ENCODE results near the gene NDUFS6. TPM values are rescaled to one million over a fixed set of nuclear protein-coding genes. Genes with fewer than 3 reads are reported as not detected.

The NDUFS6 gene
- total and polyA plus RNA-seq, 2 of the 4 experiments (the other 2 are of a cell fraction) = 10.4 to 69.0 TPM

DNA sequence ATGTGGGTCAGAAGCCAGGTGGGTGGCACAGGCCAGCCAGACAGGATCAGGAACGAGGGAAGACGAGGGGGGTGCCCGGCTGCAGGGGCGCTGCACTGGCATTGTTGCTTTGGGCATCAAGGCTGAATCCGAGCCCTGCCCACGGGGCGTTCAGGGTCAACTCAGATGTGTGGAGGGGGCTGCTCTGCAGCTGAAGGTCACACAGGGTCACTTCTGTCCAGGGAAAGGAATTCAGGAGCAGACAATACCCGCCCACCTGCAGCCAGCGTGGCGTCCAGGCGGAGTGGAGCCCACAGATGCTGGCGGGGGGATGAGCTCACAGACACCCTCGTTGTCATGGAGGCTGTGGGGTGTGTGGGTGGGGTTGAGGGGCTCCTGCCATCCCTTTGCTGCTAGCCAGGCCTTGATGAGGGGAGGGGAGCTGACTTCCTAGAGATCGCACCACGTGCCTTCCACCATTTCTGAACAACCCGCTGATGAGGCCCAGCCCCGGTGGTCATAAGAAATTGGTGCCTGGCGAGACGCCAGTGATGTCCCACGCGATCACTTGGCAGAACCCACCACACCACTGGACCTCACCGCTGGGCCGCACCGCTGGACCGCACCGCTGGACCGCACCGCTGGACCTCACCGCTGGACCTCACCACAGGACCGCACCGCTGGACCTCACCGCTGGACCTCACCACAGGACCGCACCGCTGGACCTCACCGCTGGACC lies 32.8 kb upstream of the NDUFS6 start:
- Histone ChIP-seq H3K27me3 (ENCODE audit: control insufficient read depth, insufficient read depth, low read length) (peaks cover 7% of the 10 kb centered on the region), H3K9me3 (ENCODE audit: control insufficient read depth, insufficient read depth, low read length) (no peaks in the 10 kb centered on the region), H4K91ac (ENCODE audit: insufficient read depth, low read depth, low read length) (no peak overlapping the region), H3K23ac (ENCODE audit: low read depth, low read length) (no peak overlapping the region), H2BK5ac (ENCODE audit: low read depth, low read length, poor library complexity, severe bottlenecking) (no peak overlapping the region), H3K18ac (ENCODE audit: low read depth, low read length) (no peak overlapping the region), H3K4me3 (ENCODE audit: insufficient read depth, low read depth, low read length) (no peak overlapping the region), H2AK5ac (ENCODE audit: low read depth, low read length) (no peak overlapping the region), H2BK20ac (ENCODE audit: low read depth, low read length) (no peak overlapping the region), H4K5ac (ENCODE audit: low read depth, low read length) (no peak overlapping the region), H3K56ac (ENCODE audit: extremely low read depth, insufficient read depth, low read length) (no peak overlapping the region), H3K4me1 (ENCODE audit: control insufficient read depth, insufficient read depth, low read length) (peaks cover 7% of the 10 kb centered on the region; the same call in 1 of the 2 replicates), H3K36me3 (ENCODE audit: control insufficient read depth, insufficient read depth, low read length) (no peaks in the 10 kb centered on the region), H2AFZ (replicated peaks; ENCODE audit: low read length, poor library complexity) (no peak overlapping the region), H3K14ac (replicated peaks; ENCODE audit: low read depth, low read length) (no peak overlapping the region), H4K20me1 (ENCODE audit: insufficient read depth, low read length) (no peaks in the 10 kb centered on the region), H2AK9ac (replicated peaks; ENCODE audit: low read depth, low read length, poor library complexity) (no peak overlapping the region), H2BK120ac (ENCODE audit: low read depth, low read length) (no peak overlapping the region), H3K9ac (ENCODE audit: low read depth, low read length) (no peak overlapping the region), H3K4ac (ENCODE audit: low read depth, low read length) (no peak overlapping the region), H3K79me1 (ENCODE audit: low read depth in 1 of 2, low read length in 2 of 2) (no peaks in the 10 kb centered on the region), H4K8ac (ENCODE audit: low read depth in 2 of 2, low read length in 2 of 2) (no peak overlapping the region), H2BK15ac (ENCODE audit: low read depth, low read length) (no peak overlapping the region), H3K9me1 (ENCODE audit: insufficient read depth, low read length) (no peaks in the 10 kb centered on the region), H3K27ac (ENCODE audit: insufficient read depth, low read length) (no peak overlapping the region), H3K4me2 (ENCODE audit: low read depth, low read length) (no peak overlapping the region)
- CTCF ChIA-PET = no interaction called here
- DNase-seq (no peak), ATAC-seq (ENCODE audit: low read depth) (no peak)
- POLR2A ChIA-PET (ENCODE audit: unreplicated experiment) = no interaction called here
- in situ Hi-C loops (cut with MboI; ENCODE audit: low sequenced_read_pairs) (no loop called here), intact Hi-C loops (cut with micrococcal nuclease) (no loop called here), dilution Hi-C loops (cut with HindIII; ENCODE audit: low sequenced_read_pairs, unreplicated experiment) (no loop called here)
- WGBS, 2 experiments (ENCODE audit: extremely low coverage in 2 of 2, insufficient read length in 1 of 2) = 93% methylated on average over 15 of the region's 35 CpGs; no CpG with 5 or more reads in 1 of the 2 experiments
- TF ChIP-seq, protein P1, sequence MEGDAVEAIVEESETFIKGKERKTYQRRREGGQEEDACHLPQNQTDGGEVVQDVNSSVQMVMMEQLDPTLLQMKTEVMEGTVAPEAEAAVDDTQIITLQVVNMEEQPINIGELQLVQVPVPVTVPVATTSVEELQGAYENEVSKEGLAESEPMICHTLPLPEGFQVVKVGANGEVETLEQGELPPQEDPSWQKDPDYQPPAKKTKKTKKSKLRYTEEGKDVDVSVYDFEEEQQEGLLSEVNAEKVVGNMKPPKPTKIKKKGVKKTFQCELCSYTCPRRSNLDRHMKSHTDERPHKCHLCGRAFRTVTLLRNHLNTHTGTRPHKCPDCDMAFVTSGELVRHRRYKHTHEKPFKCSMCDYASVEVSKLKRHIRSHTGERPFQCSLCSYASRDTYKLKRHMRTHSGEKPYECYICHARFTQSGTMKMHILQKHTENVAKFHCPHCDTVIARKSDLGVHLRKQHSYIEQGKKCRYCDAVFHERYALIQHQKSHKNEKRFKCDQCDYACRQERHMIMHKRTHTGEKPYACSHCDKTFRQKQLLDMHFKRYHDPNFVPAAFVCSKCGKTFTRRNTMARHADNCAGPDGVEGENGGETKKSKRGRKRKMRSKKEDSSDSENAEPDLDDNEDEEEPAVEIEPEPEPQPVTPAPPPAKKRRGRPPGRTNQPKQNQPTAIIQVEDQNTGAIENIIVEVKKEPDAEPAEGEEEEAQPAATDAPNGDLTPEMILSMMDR (conservative IDR thresholded peaks at IDR 0.05; ENCODE audit: low read depth, low read length) = no peak
- TF ChIP-seq MAZ (IDR thresholded peaks at IDR 0.05; ENCODE audit: borderline replicate concordance, low read depth, low read length) (no peak), CEBPB (IDR thresholded peaks at IDR 0.05; ENCODE audit: low read depth, low read length) (no peak), CHD1 (IDR thresholded peaks at IDR 0.05; ENCODE audit: low read depth, low read length) (no peak)
- BruUV-seq (replicated peaks) = no TSS peak

Measured in IMR-90 (cell line).